NOMO-1 treated with DMSO at 0.1 percent for 48 hours (cell line): ENCODE results near the gene SERPINB6.
"Not testable (repeated sequence)": the region's sequence is repeated elsewhere in the genome, so short reads cannot be mapped to it uniquely, and the experiment has no call there.

Experiments
- DNase-seq: peaks from one replicate; lab custom pipeline; 2025; ENCODE audit not compliant: unreplicated experiment; lab: John Stamatoyannopoulos, UW

Gene SERPINB6

GRCh38 chr6:2940010-2940850 is 31.1 kb downstream of the SERPINB6 start:
- peak; percentile 38 for DNase-seq

DNA sequence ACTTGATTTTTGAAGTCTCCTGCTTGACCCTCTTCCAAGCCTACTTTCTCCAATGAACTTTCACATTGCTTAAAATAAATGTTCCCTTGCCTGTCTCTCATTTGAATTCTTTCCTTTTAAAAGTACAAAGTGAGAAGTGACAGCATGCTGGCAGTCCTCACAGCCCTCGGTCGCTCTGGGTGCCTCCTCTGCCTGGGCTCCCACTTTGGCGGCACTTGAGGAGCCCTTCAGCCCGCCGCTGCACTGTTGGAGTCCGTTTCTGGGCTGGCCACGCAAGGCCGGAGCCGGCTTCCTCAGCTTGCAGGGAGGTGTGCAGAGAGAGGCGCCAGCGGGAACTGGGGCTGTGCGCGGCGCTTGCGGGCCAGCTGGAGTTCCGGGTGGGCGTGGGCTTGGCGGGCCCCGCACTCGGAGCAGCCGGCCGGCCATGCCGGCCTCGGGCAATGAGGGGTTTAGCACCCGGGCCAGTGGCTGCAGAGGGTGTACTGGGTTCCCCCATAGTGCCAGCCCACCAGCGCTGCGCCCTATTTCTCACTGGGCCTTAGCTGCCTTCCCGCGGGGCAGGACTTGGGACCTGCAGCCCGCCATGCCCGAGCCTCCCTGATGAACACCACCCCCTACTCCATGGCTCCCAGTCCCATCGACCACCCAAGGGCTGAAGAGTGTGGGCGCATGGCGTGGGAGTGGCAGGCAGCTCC is 31.9 kb downstream of the SERPINB6 start:
- DNase-seq = no peak

- DNase-seq = no peak
These were observed 32.7 kb downstream of the SERPINB6 start for GRCh38 chr6:2938632-2939083.

GRCh38 chr6:2938004-2938631 is 33.2 kb downstream of the SERPINB6 start:
- DNase-seq = no peak

- DNase-seq = no peak
These were observed 33.8 kb downstream of the SERPINB6 start for GRCh38 chr6:2937627-2938003.

- no peak for DNase-seq
These were observed 35.6 kb downstream of the SERPINB6 start for GRCh38 chr6:2935566-2936291.

GRCh38 chr6:2934057-2934456 is 37.3 kb downstream of the SERPINB6 start:
- no peak for DNase-seq

DNA sequence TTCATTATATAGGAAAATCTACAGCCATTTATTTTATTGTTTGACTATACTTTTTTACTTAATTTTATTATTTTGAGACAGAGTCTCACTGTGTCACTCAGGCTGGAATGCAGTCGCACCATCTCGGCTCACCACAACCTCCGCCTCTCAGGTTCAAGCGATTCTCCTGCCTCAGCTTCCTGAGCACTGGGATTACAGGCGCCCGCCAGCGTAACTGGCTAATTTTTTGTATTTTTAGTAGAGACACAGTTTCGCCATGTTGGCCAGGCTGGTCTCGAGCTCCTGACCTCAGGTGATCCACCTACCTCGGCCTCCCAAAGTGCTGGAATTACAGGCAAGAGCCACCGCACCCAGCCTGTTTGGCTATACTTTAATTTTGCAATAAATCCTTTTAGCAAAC is 38.5 kb downstream of the SERPINB6 start:
- DNase-seq = not testable (repeated sequence)

- DNase-seq = peak; percentile 65
These were observed 39.2 kb downstream of the SERPINB6 start for GRCh38 chr6:2931970-2932748.

DNA sequence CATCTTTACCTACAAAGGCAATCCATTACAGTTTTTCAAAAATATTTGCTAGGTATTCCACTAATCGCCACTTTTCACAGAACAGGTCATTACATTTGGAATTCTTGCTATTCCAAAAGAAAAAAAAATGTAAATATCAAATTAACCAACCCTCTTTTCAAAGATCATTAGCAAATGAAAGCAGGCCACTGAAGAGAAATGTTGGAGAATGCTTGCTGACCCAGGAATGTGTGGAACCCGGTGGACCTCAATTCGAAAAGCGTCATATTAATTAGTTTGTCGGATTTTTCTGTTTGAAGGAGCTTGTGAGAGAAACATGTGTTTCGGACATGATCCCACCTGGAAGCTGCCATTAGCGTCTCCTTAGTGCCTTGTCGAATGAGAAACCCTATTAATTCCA is 40.3 kb downstream of the SERPINB6 start:
- no peak for DNase-seq

DNA sequence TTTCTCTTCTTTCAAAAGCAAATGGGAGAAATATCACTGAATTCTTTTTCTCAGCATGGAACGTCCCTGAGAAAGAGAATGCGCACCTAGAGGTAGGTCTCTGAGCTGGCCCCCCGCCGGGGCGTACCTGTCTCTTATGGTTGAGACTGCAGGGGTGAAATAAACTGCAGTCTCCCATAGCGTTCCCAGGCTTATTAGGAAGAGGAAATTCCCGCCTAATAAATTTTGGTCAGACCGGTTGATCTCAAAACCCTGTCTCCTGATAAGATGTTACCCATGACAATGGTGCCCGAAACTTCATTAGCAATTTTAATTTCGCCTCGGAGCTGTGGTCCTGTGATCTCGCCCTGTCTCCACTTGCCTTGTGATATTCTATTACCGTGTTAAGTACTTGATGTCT is 43.4 kb downstream of the SERPINB6 start:
- not testable (repeated sequence) for DNase-seq

DNA sequence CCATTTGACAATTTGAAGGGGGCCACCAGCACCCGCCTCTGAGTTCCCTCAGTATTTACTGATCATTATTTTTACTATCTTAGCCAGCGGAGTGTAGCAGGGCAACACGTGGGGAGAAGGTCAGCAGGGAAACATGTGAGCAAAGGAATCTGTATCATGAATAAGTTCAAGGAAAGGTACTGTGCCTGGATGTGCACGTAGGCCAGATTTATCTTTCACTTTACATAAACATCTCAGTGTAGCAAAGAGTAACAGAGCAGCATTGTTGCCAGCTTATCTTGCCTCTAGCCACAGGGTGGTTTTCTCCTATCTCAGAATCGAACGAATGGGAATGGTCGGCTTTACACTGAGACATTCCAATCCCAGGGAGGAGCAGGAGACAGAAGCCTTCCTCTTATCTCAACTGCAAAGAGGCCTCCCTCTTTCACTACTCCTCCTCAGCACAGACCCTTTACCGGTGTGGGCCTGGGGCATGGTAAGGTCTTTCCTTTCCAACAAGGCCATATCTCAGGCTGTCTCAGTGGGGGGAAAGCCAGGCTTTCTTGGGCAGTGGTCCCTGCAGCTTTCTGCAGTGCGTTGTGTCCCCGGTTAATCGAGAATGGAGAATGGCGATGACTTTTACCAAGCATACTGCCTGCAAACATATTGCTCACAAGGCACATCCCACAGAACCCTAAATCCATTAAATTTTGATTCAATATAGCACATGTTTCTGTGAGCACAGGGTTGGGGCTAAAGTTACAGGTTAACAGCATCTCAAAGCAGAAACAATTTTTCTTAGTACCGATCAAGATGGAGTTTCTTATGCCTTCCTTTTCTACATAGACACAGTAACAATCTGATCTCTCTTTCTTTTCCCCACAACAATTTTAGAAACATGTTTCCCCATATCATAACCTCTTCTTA is 45.3 kb downstream of the SERPINB6 start:
- DNase-seq = not testable (repeated sequence)

GRCh38 chr6:2921520-2922115 is 49.7 kb downstream of the SERPINB6 start:
- no peak for DNase-seq

- DNase-seq = no peak
These were observed 50.7 kb downstream of the SERPINB6 start for GRCh38 chr6:2920671-2921112.

DNA sequence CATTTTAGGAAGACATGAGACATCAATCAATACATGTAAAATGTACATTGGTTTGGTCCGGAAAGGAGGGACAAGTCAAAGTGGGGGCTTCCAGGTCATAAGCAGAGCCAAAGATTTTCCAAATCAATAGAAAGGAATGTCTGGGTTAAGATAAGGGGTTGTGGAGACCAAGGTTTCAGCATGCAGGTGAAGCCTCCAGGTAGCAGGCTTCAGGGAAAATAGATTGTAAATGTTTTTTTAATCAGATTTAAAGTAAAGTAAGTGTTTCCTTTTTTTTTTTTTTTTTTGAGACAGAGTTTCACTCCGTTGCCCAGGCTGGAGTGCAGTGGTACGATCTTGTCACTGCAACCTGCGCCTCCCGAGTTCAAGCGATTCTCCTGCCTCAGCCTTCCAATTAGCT is 51.5 kb downstream of the SERPINB6 start:
- no peak for DNase-seq

DNA sequence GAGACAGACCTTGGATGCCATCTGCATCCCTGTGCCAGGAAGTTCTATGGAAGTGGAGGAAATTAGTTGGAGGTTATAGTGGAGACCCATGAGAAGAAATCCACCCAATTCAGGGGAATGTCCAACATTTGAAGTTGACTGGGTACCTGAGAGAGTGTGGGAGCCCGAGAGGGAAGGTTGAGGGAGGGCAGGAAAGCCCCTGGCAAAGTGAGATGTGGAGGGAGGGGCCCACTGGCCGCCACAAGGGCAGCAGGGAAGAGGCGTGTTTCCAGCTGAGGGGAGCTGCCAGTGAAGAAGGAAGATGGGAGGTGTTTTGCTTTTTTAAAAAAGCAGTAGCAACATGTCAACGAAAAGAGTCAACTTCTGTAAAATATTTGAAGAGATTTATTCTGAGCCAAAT is 52.0 kb downstream of the SERPINB6 start:
- DNase-seq = no peak

DNA sequence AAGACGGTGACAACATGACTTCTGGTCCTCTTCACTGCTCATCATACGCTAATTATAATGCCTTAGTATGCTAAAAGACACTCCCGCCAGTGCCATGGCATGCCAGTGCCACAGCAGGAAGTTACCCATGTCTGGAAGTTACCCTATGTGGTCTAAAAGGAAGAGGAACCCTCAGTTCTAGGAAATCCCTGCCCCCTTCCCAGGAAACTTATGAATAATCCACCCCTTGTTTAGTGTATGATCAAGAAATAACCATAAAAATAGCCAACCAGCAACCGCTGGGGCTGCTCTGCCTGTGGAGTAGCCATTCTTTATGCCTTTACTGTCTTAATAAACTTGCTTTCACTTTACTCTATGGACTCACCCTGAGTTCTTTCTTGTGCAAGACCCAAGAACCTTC is 52.4 kb downstream of the SERPINB6 start:
- DNase-seq = no peak

GRCh38 chr6:2917801-2918445 is 53.4 kb downstream of the SERPINB6 start:
- no peak for DNase-seq
